Measurements from ENCODE around the gene MAP2K7. TPM values are rescaled to one million over a fixed set of nuclear protein-coding genes. Genes with fewer than 3 reads are reported as not detected.

MAP2K7 gene
- total RNA-seq, 1 experiment from 2014 or later = 46.1 TPM

DNA sequence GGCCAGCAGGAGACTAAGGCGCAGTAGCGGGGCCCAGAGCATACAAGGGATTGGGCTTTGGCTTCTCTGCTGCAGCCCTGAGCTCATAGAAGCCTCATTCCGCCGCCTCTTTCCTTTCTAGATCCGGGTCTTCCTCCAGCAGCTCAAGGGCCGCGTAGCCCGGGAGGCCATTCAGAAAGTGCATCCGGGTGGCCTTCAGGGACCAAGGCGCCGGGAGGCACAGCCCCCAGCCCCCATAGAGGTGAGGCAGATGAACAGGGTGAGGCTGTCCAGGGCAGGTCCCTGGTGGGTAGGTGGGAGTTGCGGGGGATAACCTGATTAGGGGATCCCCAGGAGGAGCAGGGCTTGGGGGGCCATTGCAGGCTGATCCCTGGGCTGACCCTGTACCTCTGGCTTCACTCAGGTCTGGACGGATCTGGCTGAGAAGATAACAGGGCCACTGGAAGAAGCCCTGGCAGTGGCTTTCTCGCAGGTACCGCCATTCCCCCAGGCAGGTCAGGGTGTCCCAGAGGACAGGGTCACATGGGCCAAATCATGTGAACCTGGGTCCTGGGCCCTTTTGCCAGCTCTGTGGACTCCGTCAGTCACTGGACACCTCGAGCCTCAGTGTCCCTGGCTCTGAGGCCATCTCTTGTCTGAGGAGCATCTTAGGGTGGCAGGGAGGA is 17.8 kb downstream of the MAP2K7 start:
- Histone ChIP-seq H3K36me3 (ENCODE audit: insufficient read depth, low read length, poor library complexity, severe bottlenecking) (peaks cover 15% of the 10 kb centered on the region), H3K4me3 (ENCODE audit: low read depth, low read length, poor library complexity, severe bottlenecking) (peak overlapping the region; percentile 43), H3K9me3 (ENCODE audit: low read depth, low read length, poor library complexity, severe bottlenecking) (no peaks in the 10 kb centered on the region), H3K4me1 (ENCODE audit: insufficient read depth, low read length, poor library complexity, severe bottlenecking) (peaks cover 54% of the 10 kb centered on the region), H3K27ac (ENCODE audit: low read depth, low read length, poor library complexity, severe bottlenecking) (peak overlapping the region; percentile 55), H3K27me3 (replicated peaks; ENCODE audit: insufficient read depth, low read depth, low read length, poor library complexity) (peaks cover 6% of the 10 kb centered on the region)
- CTCF ChIA-PET = interaction anchor here (0.7 to 2.5 kb wide), 5 partner anchors 18 to 353 kb away, joined by 3 to 11 read pairs (median 5); partner anchors contain the start of genes MAP2K7 and TIMM44
- no peak for TF ChIP-seq EZH2 (IDR thresholded peaks at IDR 0.05; ENCODE audit: borderline replicate concordance, low read depth, low read length, poor library complexity, severe bottlenecking)
- TF ChIP-seq, protein P1, sequence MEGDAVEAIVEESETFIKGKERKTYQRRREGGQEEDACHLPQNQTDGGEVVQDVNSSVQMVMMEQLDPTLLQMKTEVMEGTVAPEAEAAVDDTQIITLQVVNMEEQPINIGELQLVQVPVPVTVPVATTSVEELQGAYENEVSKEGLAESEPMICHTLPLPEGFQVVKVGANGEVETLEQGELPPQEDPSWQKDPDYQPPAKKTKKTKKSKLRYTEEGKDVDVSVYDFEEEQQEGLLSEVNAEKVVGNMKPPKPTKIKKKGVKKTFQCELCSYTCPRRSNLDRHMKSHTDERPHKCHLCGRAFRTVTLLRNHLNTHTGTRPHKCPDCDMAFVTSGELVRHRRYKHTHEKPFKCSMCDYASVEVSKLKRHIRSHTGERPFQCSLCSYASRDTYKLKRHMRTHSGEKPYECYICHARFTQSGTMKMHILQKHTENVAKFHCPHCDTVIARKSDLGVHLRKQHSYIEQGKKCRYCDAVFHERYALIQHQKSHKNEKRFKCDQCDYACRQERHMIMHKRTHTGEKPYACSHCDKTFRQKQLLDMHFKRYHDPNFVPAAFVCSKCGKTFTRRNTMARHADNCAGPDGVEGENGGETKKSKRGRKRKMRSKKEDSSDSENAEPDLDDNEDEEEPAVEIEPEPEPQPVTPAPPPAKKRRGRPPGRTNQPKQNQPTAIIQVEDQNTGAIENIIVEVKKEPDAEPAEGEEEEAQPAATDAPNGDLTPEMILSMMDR (conservative IDR thresholded peaks at IDR 0.05; ENCODE audit: low read depth, low read length) = no peak
- no TSS peak for BruUV-seq (replicated peaks)
- POLR2A ChIA-PET (ENCODE audit: low non-redundant PET) = no interaction called here
- intact Hi-C loops (cut with micrococcal nuclease; ENCODE audit: unreplicated experiment) = loop anchor here (5.0 kb wide), 1 partner anchor 49 kb away; the partner anchor contains the start of gene PRR36
- DNase-seq (ENCODE audit: low spot score) = no peak

- intact Hi-C loops (cut with micrococcal nuclease; ENCODE audit: unreplicated experiment) = loop anchor here (5.0 kb wide), 1 partner anchor 50 kb away; the partner anchor contains the start of gene PRR36
- Histone ChIP-seq H3K36me3 (ENCODE audit: insufficient read depth, low read length, poor library complexity, severe bottlenecking) (peaks cover 15% of the 10 kb centered on the region), H3K4me1 (ENCODE audit: insufficient read depth, low read length, poor library complexity, severe bottlenecking) (peaks cover 47% of the 10 kb centered on the region), H3K9me3 (ENCODE audit: low read depth, low read length, poor library complexity, severe bottlenecking) (no peaks in the 10 kb centered on the region), H3K4me3 (ENCODE audit: low read depth, low read length, poor library complexity, severe bottlenecking) (no peak overlapping the region), H3K27ac (ENCODE audit: low read depth, low read length, poor library complexity, severe bottlenecking) (no peak overlapping the region), H3K27me3 (replicated peaks; ENCODE audit: insufficient read depth, low read depth, low read length, poor library complexity) (no peaks in the 10 kb centered on the region)
- POLR2A ChIA-PET (ENCODE audit: low non-redundant PET) = no interaction called here
- TF ChIP-seq, protein P1 (conservative IDR thresholded peaks at IDR 0.05; ENCODE audit: low read depth, low read length) = no peak
- no peak for TF ChIP-seq EZH2 (IDR thresholded peaks at IDR 0.05; ENCODE audit: borderline replicate concordance, low read depth, low read length, poor library complexity, severe bottlenecking)
- BruUV-seq (replicated peaks) = TSS peak; percentile 49
- CTCF ChIA-PET = interaction anchor here (2.5 kb wide), 1 partner anchor 22 kb away, joined by 10 read pairs; the partner anchor contains the start of gene TIMM44
- no peak for DNase-seq (ENCODE audit: low spot score)
Observed at GRCh38 chr19:7921967-7922835, 18.5 kb downstream of the MAP2K7 start.

GRCh38 chr19:7922836-7923195 is 19.1 kb downstream of the MAP2K7 start:
- no peak overlapping the region for H3K4me3 ChIP-seq (ENCODE audit: low read depth, low read length, poor library complexity, severe bottlenecking)
- ChIA-PET CTCF (no interaction called here), POLR2A (ENCODE audit: low non-redundant PET) (no interaction called here)
- TF ChIP-seq EZH2 (IDR thresholded peaks at IDR 0.05; ENCODE audit: borderline replicate concordance, low read depth, low read length, poor library complexity, severe bottlenecking) = no peak
- TF ChIP-seq, protein P1 (conservative IDR thresholded peaks at IDR 0.05; ENCODE audit: low read depth, low read length) = no peak
- H3K27ac ChIP-seq (ENCODE audit: low read depth, low read length, poor library complexity, severe bottlenecking) = no peak overlapping the region
- peaks cover 41% of the 10 kb centered on the region for H3K4me1 ChIP-seq (ENCODE audit: insufficient read depth, low read length, poor library complexity, severe bottlenecking)
- H3K36me3 ChIP-seq (ENCODE audit: insufficient read depth, low read length, poor library complexity, severe bottlenecking) = peaks cover 15% of the 10 kb centered on the region
- H3K9me3 ChIP-seq (ENCODE audit: low read depth, low read length, poor library complexity, severe bottlenecking) = no peaks in the 10 kb centered on the region
- intact Hi-C loops (cut with micrococcal nuclease; ENCODE audit: unreplicated experiment) = loop anchor here (5.0 kb wide), 1 partner anchor 51 kb away; the partner anchor contains the start of gene PRR36
- no TSS peak for BruUV-seq (replicated peaks)
- no peaks in the 10 kb centered on the region for H3K27me3 ChIP-seq (replicated peaks; ENCODE audit: insufficient read depth, low read depth, low read length, poor library complexity)
- DNase-seq (ENCODE audit: low spot score) = no peak
